GM18502 (cell line): Measurements from ENCODE around the gene MARK1.

Experiments
- ATAC-seq: cut with Tn5 transposase; IDR thresholded peaks from one replicate; pipeline ENCODE4 v1.9.1; 2021; ENCODE audit warnings: mild to moderate bottlenecking; ENCODE audit not compliant: unreplicated experiment, poor library complexity

The MARK1 gene

DNA sequence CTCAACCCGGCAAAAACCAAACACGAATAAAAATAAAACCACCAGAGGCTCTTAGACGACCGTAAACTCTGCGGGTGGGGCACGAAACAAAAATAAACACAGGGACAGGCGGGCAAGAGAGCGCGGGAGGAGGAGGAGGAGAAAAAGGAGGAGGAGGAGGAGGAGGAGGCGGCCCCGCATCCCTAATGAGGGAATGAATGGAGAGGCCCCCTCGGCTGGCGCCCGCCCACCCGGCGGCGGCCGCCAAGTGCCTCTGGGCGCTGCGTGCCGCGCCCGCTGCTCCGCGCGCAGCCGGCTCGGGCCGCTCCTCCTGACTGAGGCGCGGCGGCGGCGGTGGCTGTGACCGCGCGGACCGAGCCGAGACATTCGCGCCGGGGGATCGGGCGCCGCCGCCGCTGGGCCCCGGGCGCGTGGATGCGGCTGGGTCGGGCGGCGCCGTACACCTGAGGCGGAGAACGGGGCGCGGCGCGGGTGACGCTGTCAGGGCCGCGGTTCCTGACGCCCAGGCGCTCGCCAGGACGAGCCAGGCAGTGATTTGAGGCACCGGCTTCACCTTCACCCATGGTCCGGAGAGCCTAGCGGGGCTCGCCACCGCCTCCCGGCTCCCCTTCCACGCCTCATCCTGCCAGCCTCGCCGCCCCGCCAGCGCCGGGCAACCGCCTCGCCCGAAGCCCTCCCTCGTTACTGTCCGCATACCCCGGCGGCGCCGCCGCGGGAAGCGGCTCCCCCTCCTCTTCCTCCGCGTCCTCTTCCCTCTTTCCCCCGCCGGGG, at the start of gene MARK1:
Gene MARK1, plus strand, starts transcription at position 229 of the 771 bp plus-strand sequence. CDS start 687 bp downstream, outside the sequence.
- peak; percentile 70 for ATAC-seq

DNA sequence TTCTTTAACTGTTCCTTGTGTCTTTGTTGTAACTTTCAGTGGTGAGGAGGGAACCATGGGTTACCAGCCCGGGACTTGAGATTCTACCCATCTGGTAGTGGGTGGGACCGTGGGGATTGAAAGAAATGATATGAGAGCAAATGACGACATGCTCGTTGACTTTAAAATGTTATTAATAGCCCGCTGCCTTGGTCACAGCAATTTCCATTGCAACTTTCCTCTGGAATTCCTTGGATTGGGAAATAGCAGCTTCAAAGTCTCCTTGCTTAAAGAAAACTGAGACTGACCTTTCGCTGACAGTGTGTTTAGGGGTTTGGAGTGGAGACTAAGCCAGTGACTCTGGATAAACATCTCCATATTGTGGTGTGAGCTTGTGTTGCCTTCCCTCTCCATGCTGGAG, 44.2 kb upstream of the MARK1 start:
- no peak for ATAC-seq

DNA sequence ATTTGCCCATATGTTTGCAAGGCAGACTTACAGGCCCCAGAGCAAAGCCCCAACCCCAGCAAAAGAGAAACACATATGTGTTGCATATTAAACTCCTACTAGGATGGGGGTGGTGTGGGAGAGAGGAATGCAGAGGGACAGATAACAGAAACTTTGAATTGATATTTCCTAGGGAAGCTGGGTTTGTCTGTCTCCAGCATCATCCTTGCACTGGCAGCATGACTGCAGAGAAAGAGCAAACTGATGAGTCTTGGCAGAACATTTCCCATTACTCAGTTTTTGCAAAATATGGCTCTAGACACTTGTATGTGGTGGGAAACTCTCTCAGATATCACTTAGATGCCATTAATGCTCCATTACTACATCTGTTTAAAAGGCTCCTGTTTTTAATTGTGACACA, 43.8 kb upstream of the MARK1 start:
- no peak for ATAC-seq

DNA sequence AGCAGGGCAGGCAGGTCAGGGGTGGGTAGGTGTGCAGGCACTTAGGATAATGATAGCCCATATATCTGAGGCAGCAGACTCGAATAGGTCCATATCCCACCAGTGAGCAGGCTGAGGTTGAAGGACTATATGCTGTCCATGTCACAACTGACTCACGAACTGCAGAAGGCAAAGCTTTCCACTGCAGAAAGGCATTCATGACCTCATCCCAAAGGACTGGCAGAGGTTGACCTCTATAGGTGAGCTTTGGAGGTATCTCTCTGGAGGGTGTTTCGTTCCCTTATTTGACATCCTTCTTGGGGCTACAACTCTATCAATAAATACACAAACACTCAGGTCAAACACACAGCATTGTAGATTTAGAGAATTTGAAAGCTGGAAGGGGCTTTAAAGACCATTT, 42.8 kb upstream of the MARK1 start:
- ATAC-seq = no peak

DNA sequence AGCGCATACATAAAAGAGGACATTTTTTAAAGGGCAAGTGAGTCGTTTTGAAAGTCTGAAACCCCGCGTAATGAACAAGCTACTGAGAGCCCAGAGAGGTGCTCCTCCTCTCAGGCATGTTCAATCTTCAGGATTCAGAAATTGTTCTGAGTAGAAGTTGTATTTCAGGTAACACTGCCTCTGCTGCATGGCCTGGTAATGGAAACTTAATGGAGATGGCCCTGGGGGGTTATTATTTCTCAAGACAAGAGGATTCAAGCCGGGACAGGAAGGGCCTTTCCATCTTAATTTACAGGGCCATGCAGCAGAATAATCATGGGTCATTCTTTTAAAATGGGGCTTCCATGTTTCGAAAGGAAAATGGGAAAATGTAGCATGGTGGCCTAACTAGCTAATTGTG, 42.1 kb upstream of the MARK1 start:
- ATAC-seq = no peak

DNA sequence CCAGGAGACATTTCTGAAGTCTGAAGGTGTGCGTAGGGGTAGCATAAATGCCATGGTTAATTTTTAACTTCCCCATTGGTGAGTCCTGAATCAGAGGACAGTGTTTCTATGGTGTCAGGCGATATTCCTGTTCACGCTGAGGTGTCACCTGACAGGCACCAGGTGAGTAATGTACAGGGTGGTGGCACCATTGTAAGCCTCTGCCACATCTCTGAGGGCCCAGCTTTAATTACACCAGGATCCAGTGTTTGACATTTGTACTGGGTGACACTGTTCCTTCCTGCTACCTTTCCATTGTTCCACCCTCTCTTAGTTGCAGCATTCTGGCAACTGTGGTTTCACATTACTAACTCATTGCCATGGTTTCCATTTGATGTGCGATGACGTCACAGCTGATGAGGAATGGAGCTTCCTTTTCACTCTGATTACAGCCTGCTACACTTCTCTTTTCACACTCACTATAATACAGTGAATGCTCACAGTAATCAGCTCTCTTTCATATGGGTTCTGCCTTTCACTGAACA, 40.6 kb upstream of the MARK1 start:
- ATAC-seq = no peak

DNA sequence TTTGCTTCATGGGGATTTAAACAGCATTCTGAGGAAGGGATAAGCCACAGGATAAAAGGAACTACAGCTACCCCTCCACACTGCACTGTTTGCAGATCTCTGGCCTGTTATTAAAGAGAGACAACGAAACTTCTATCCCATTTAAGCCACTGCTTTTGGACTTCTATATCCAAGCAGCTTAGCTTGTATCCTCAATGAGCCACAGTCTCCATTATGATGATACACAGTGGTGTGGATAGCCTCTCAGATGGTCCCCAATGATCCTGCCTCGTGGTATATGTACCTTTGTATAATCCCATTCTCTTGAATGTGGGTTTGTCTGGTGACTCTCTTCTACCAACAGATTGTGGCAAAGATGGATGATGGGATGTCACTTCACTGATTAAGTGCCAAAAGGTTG, 36.0 kb upstream of the MARK1 start:
- no peak for ATAC-seq

DNA sequence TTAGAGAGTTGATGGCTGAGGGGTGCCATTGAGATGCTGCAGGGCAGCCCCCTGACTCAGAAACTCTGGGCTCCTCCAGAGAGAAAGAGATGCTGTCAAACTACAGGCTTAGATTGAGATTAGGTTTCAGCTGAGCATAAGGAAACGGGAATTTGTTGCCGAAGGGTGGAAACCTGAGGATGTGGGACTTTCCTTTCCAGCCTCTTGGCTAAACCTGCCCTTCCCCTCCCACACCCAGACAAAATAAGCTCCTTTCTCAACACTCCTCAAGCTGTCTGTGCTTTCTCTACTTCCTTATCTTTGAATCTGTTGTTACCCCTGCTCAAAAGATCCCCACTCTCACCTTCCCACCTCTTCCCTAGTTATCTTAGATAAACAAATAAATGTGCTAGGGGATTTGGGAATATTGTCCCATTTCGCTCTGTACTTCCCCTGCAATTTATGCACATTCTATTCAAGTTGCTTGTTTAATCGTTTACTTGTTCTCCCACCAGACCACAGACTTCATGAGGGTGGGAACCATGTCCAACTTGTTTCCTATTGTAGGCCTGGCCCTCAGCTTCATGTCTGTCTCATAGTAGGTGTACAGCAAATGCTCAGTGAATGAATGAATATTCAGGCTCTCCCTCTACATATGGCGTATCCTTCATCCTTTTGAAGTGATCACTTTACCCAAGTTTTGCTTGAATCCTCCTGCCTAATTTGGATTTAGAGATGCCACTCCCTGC, 30.6 kb upstream of the MARK1 start:
- ATAC-seq = no peak

DNA sequence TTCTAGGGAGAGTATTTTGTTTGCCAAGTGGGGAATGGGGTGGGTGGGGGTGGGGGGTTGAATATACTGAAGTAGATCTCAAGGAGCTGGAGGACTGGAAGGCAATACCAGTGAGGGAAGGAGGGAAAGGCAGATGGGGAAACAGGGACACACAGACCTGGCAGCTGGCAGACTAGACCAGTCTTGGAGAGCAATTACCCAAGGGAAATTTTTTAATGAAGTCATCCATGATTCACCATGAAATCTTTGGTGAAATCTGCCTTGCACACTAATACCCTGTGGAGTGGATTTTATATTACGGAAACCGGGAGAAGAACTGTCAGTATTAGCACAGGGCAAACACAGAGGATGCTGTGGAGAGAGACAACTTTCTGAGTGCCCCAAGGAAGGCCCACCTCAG, 29.7 kb upstream of the MARK1 start:
- ATAC-seq = no peak

DNA sequence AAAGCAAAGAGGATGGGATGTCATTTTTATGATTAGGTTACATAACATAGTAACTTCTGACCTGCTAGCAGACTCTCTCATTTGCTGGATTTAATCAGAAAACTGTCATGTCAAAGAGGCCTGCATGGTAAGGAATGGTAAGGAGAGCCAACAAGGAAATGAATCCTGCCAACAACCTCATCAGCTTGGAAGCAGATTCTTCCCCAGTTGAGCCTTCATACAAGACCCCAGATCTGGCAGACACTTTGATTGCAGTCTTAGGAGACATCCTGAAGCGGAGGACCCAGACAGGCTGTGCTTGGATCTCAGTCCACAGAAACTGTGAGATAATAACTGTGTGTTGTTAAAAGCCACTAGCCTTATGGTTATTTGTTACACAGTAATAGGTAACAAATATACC, 27.6 kb upstream of the MARK1 start:
- no peak for ATAC-seq

DNA sequence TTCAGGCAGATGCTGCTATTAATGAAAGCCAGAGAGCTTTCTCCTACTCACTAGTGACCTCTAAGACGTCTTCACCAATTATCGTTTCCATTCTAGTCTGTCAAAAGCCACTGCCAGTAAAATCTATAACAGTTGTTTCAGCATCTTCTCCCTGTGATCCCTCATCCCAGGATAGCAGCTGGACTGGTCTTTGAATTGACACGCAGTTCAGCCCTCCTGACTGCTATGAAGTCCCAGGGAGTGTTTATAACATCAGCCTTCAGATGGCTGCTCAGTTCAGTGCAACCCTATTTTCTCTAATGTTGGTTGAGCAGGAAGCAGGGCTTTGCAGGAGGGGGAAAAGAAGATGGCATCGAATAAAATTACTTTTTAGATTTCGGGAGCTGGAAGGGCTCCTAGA, 23.6 kb upstream of the MARK1 start:
- ATAC-seq = no peak

DNA sequence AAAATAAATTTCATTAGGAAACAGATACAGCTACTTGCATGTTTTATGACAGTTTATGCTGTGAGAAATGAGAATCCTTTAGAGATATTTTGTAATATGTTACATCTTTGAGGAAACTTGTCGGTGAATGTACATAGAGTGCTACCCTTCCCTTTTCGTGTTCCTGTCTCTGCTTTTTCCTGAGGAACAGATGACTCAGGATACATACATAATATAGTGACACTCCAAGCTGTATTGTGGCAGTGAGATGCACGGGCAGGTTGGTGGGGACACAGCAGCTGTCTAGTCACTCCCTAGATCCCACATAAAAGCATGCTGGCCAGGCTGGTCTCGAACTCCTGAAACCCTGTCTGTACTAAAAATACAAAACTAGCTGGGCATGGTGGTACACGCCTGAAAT, 20.9 kb upstream of the MARK1 start:
- ATAC-seq = no peak

DNA sequence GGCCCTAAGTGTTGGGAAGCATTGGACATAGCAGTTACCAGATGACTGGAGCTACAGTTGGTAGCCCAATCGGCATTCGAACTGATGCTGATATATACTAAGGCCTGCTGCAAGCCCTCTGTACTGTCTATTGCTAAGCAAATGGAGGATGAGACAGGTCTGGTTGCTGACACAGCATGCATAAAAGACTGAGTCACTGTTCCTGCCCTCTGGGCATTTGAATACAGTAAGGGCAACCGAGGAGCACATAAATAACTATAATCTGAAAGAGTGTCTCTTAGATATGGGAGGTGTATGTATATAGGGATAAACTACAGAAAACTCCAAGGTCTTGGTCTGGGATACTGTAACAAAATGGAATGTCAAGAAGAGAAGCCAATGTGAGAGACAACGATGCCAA, 16.8 kb upstream of the MARK1 start:
- ATAC-seq = no peak

DNA sequence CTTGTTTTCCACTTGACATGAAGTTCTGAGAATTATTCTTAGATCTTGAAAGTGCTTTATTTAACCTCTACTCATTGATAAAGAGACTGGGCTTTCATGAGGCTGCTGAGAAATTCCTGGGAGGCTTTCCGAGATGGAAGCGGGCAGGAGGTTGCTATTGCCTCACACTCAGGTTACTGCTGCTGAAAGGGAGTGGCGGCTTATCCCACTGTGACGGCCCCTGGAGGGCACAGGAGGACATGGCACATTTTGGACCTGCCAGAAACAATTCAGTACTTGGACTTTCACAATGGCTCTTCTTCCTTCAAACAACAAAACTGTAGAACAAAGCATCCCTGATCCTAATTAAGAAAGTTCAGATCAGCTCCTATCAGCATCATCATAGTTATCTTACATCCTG, 16.2 kb upstream of the MARK1 start:
- no peak for ATAC-seq

DNA sequence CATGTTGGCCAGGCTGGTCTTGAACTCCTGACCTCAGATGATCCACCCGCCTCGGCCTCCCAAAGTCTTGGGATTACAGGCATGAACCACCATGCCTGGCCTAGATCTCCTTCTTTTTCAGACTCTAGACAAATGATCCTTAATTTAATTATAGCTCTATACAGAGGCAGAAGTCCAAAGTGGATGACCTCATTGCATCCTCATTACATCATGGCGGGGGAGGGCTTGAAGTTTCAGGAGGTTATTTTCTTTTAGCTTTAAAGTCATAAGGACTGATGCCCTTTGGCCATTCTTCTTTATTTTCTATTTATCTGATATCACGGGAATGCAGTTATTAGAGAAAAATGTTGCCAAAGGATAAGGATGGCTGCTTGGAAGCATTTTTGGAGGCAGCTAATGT, 14.1 kb upstream of the MARK1 start:
- ATAC-seq = no peak

DNA sequence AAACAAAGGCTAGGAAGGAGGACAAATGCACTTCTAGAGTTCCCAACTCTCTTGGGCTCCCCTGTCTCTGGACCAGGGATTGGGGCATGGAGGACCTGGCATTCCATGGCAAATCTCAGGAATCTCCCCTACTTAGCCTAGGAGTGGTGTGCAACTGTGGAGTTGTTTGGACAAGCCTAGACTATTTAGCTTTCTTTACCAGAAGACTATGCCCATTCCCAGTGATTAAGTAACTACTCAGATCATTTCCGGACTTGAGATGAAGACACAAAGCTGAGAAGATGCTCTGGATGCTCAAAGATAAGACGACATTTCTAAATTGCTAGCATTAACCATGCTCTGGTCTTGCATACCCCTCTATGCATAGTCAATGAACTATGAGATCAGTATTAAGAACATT, 13.7 kb upstream of the MARK1 start:
- ATAC-seq = no peak

DNA sequence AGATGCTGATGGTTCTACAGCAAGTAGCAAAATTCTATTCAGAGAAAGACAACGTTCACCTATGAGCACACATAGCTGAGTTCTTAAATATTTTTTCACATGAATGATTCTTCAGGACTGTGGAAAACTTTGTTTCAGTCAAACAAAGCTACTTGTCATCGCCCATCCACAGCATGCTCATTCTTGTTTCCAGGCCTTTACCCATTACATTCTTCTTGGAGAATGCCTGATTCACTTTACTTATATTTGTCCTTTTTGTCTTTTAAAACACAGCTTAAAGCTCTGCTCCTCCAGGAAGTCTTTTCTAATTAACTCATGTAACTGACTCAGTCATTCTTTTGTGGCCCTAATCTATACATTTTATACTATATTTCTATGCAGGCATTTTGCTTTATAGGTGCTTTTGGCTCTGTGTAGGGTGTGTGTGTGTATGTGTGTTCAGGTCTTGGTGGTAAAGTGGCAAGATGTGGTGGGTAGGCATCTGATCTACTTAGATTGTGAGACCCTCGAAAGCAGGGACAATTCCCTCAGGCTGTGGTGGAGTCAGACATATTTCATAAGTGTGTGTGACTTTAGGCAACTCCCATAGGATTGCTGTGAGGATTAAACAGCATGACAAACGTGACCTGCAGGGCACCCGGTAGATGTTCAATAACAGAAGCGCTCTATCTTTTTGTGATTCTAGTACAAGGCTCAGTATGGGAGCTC, 11.8 kb upstream of the MARK1 start:
- no peak for ATAC-seq

DNA sequence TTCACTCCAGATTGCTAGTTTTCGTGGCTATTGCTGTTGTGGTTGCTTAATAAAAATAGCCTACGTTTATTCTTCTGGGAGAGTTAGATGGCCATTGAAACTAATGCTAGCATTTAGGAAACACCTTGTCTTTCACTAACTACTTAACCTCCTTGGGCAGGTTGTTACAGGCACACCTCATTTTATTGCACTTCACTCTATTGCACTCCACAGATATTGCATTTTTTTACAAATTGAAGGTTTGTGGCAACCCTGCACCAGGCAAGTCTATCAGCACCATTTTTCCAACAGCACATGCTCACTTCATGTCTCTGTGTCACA, 11.3 kb upstream of the MARK1 start:
- ATAC-seq = no peak

DNA sequence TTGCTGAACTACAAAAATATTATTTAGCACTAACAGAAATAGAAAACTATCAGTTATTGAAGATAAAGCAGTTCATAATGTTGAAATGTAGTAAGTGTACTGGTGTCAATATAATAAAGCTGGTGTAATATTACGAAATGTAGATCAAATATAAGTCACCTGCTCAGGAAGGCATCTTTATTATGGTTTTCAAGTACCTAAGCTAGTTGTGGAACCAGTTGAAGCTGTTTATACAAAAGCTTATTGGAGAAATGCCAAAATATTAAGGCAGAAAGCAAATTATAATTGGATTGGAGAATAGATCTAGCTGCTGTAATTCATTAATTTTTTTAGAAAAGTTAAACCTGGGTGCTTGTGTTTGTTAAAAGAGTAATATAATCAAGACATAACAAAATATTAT, 6.2 kb upstream of the MARK1 start:
- ATAC-seq = no peak

DNA sequence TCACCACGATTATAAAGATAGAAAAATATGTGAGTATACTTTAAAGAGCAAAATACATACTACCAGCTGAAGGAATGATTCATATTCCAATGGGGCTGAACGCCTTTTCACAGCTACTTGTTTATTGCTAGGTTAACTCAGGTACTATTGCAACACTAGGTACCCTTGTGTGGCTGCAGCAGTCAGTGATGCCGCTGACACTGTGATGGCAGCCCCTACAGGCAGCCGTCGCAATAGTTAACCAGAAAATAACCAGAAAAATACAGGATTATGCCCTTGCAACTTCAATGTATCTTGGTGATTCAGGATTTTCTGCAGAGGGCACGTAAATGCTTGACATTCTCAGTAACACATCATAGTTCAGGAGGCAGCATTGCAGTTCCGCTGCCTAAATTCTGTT, 1.6 kb upstream of the MARK1 start:
- no peak for ATAC-seq

DNA sequence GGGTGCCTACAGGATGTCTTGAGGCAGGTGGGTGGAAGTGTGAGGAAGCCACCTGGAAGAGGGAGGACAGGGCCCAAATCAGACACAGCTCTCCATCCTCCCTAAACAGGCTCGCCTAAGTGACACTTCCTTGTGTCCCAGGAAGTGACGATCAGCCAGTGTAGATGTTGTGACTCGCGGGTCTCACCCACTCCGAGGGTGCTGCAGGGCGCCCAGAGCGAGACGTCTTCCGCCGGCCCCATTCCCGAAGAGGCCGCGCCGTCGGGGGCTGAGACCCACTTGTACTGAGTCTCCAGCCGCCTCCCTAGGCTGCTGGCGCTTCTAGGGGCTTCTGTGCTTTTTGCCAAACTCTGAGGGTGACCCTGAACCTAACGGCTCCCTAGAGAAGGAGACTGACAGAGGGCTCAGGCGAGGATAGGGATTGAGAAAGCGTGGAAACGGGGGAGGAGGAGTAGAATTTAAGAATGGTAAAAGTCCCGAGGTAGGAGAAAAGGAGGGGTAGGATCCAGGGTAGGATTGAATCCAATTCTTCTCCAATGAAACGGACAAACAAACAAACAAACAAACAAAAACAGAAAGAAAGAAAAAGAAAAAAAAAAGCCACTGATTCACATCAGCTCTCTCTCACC, 543 bp upstream of the MARK1 start:
- peak; percentile 40 for ATAC-seq
